Gastroesophageal sphincter (tissue), 3 donors: Measurements from ENCODE around the gene KNTC1.

ENCODE experiments used
- CTCF ChIP-seq, 4 experiments: fragments of 200-600 bp in 2 of 4; fragments of 450-650 bp in 2 of 4; sonication (generic) in 1 of 4; IDR thresholded peaks; one replicate each; pipeline ENCODE4 v1.5.1; 2017 to 2019; ENCODE audit warnings: antibody characterized with exemption in 4 of 4, mild to moderate bottlenecking in 2 of 4, moderate library complexity in 2 of 4
- EP300 ChIP-seq: sonication (generic); formaldehyde crosslinking; IDR thresholded peaks from one replicate; pipeline ENCODE4 v1.6.1; 2017; ENCODE audit warnings: antibody characterized with exemption, mild to moderate bottlenecking
- POLR2A ChIP-seq, 2 donors: fragments of 450-650 bp; IDR thresholded peaks; one replicate each; pipeline ENCODE4 v1.6.1; 2017; ENCODE audit warnings: antibody characterized with exemption in 2 of 2, mild to moderate bottlenecking in 2 of 2, moderate library complexity in 1 of 2
- POLR2AphosphoS5 ChIP-seq: sonication (generic); formaldehyde crosslinking; IDR thresholded peaks from one replicate; pipeline ENCODE4 v1.6.1; 2017; ENCODE audit warnings: antibody characterized with exemption

DNA sequence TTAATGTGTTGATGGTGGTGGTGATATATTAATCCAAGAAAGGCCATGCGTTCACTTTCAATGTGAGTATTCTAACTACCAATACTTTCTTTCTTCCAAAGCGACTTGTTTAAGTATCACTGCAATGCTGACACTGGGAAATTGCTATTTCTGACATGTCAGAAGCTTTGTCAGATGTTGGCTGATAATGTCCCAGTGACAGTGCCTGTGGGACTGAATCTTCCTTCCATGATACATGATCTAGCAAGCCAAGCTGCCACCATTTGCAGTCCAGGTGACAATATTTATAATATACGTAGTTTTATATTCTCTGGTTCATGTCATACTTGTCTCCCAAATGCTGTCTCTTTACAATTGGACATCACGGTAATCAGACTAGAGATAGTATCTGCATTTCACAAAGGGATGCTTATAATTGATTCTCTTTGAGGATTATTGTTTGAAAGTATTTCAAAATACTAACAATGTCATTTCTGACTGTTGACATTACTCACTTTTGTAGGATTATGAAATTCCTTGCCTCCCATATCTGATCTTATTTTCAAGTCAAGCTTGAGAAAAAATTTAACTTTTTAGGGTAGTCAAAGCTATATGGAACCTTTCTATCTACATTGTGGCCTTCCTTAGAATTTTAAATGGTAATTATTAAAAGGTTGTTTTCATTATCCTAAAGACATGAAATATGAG, 57.3 kb downstream of the KNTC1 start:
- TF ChIP-seq CTCF (IDR thresholded peaks at IDR 0.05) (no peak), POLR2A (IDR thresholded peaks at IDR 0.05) (no peak), POLR2AphosphoS5 (no peak), EP300 (no peak)
